ENCODE results near the gene GMPR2. TPM values are rescaled to one million over a fixed set of nuclear protein-coding genes. Genes with fewer than 3 reads are reported as not detected.
A peak's percentile ranks its signal among the peaks of the same experiment; 100 is the strongest.

The GMPR2 gene
- total RNA-seq, 1 experiment from 2014 or later, result 76.9 TPM

GRCh38 chr14:24192933-24193332, 39.8 kb upstream of the GMPR2 start:
- no TSS peak for BruUV-seq (replicated peaks)
- peaks cover 7% of the 10 kb centered on the region for H3K4me1 Mint-ChIP-seq (ENCODE audit: low read depth, unreplicated experiment)
- ChIA-PET CTCF (no interaction called here), POLR2A (no interaction called here)
- H3K36me3 Mint-ChIP-seq (ENCODE audit: insufficient read depth, unreplicated experiment), result peaks cover 51% of the 10 kb centered on the region
- H3K4me3 Mint-ChIP-seq (ENCODE audit: unreplicated experiment), result no peak overlapping the region
- 0 out of 2 replicates have a peak, but pooled peaks cover 9% of the 10 kb centered on the region for H3K4me1 ChIP-seq
- H3K27ac Mint-ChIP-seq (ENCODE audit: unreplicated experiment), result no peak overlapping the region
- intact Hi-C loops (cut with micrococcal nuclease; ENCODE audit: unreplicated experiment), result no loop called here
- no peak overlapping the region for H3K4me3 ChIP-seq (ENCODE audit: low read depth, low read length)
- H3K27me3 Mint-ChIP-seq (ENCODE audit: insufficient read depth, unreplicated experiment), result no peaks in the 10 kb centered on the region
- DNase-seq, result no peak
- H3K9me3 ChIP-seq, result no peaks in the 10 kb centered on the region
- no peaks in the 10 kb centered on the region for H3K9me3 Mint-ChIP-seq (ENCODE audit: unreplicated experiment)
- no peaks in the 10 kb centered on the region for H3K36me3 ChIP-seq (ENCODE audit: control insufficient read depth, insufficient read depth, low read length)
- no peaks in the 10 kb centered on the region for H3K27me3 ChIP-seq (replicated peaks; ENCODE audit: control insufficient read depth, insufficient read depth, low read length)
- no peak for TF ChIP-seq CTCF (IDR thresholded peaks at IDR 0.05; ENCODE audit: insufficient read depth in 1 of 2, low read depth in 1 of 2, low read length in 1 of 2, severe bottlenecking in 1 of 2, unreplicated experiment in 1 of 2)

- POLR2A ChIA-PET, result no interaction called here
- H3K36me3 ChIP-seq (ENCODE audit: control insufficient read depth, insufficient read depth, low read length), result no peaks in the 10 kb centered on the region
- Mint-ChIP-seq H3K36me3 (ENCODE audit: insufficient read depth, unreplicated experiment) (peaks cover 50% of the 10 kb centered on the region), H3K4me3 (ENCODE audit: unreplicated experiment) (peak overlapping the region; percentile 84), H3K27ac (ENCODE audit: unreplicated experiment) (peak overlapping the region; percentile 88), H3K4me1 (ENCODE audit: low read depth, unreplicated experiment) (peaks cover 13% of the 10 kb centered on the region), H3K27me3 (ENCODE audit: insufficient read depth, unreplicated experiment) (no peaks in the 10 kb centered on the region), H3K9me3 (ENCODE audit: unreplicated experiment) (no peaks in the 10 kb centered on the region)
- H3K4me1 ChIP-seq, result 0 out of 2 replicates have a peak, but pooled peaks cover 9% of the 10 kb centered on the region
- no peaks in the 10 kb centered on the region for H3K27me3 ChIP-seq (replicated peaks; ENCODE audit: control insufficient read depth, insufficient read depth, low read length)
- CTCF ChIA-PET, result interaction anchor here (1.0 kb wide), 1 partner anchor 48 kb away, joined by 3 read pairs; the partner anchor contains the start of gene PSME2
- TF ChIP-seq CTCF (IDR thresholded peaks at IDR 0.05; ENCODE audit: insufficient read depth in 1 of 2, low read depth in 1 of 2, low read length in 1 of 2, severe bottlenecking in 1 of 2, unreplicated experiment in 1 of 2), result no peak
- H3K4me3 ChIP-seq (ENCODE audit: low read depth, low read length), result peak overlapping the region; percentile 95
- intact Hi-C loops (cut with micrococcal nuclease; ENCODE audit: unreplicated experiment), result no loop called here
- BruUV-seq (replicated peaks), result no TSS peak
- no peaks in the 10 kb centered on the region for H3K9me3 ChIP-seq
- no peak for DNase-seq
Observed at GRCh38 chr14:24194186-24194872, 38.4 kb upstream of the GMPR2 start.

- TSS peak; percentile 36 for BruUV-seq (replicated peaks)
- H3K36me3 Mint-ChIP-seq (ENCODE audit: insufficient read depth, unreplicated experiment), result peaks cover 55% of the 10 kb centered on the region
- CTCF ChIA-PET, result interaction anchor here (1.0 kb wide), 1 partner anchor 48 kb away, joined by 3 read pairs; the partner anchor contains the start of gene PSME2
- no peak for DNase-seq
- H3K9me3 Mint-ChIP-seq (ENCODE audit: unreplicated experiment), result no peaks in the 10 kb centered on the region
- H3K36me3 ChIP-seq (ENCODE audit: control insufficient read depth, insufficient read depth, low read length), result no peaks in the 10 kb centered on the region
- peak overlapping the region; percentile 84 for H3K4me3 Mint-ChIP-seq (ENCODE audit: unreplicated experiment)
- no peaks in the 10 kb centered on the region for H3K27me3 ChIP-seq (replicated peaks; ENCODE audit: control insufficient read depth, insufficient read depth, low read length)
- peak overlapping the region; percentile 95 for H3K4me3 ChIP-seq (ENCODE audit: low read depth, low read length)
- intact Hi-C loops (cut with micrococcal nuclease; ENCODE audit: unreplicated experiment), result loop anchor here (1.0 kb wide), 2 partner anchors 18 to 34 kb away; partner anchors contain the start of genes CHMP4A and IRF9
- H3K9me3 ChIP-seq, result no peaks in the 10 kb centered on the region
- 0 out of 2 replicates have a peak, but pooled peaks cover 9% of the 10 kb centered on the region for H3K4me1 ChIP-seq
- POLR2A ChIA-PET, result interaction anchor here (1.3 kb wide), 1 partner anchor 48 kb away, joined by 14 read pairs; the partner anchor contains the start of genes PSME2 and RNF31
- H3K27me3 Mint-ChIP-seq (ENCODE audit: insufficient read depth, unreplicated experiment), result no peaks in the 10 kb centered on the region
- peak overlapping the region; percentile 88 for H3K27ac Mint-ChIP-seq (ENCODE audit: unreplicated experiment)
- TF ChIP-seq CTCF (IDR thresholded peaks at IDR 0.05; ENCODE audit: insufficient read depth in 1 of 2, low read depth in 1 of 2, low read length in 1 of 2, severe bottlenecking in 1 of 2, unreplicated experiment in 1 of 2), result no peak
- peaks cover 11% of the 10 kb centered on the region for H3K4me1 Mint-ChIP-seq (ENCODE audit: low read depth, unreplicated experiment)
Observed at GRCh38 chr14:24194873-24195185, 37.9 kb upstream of the GMPR2 start.

All from Caco-2 (cell line).